ENCODE measurements around the gene CEP41.
"Not testable (repeated sequence)": the region's sequence is repeated elsewhere in the genome, so short reads cannot be mapped to it uniquely, and the experiment has no call there.

Gene CEP41

GRCh38 chr7:130387628-130388403, 53.0 kb downstream of the CEP41 start:
- DNase-seq (ENCODE audit: low read depth): no peak

DNA sequence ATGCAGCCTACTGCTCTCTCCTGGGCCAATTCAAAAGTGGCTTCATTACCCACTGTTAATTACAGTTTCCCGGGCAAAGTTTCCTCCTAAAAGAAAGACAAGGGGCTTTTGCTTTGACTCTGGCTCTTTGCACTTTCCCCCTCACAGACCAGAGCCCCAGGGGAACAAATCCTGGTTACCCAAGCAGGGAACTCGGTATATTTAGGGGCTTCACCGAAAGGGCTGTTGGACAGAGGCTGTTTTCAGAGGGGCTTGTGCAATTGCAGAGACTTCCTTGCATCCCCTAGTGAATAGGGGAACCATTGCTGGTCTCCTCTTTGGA, 53.5 kb downstream of the CEP41 start:
- no peak for DNase-seq (ENCODE audit: low read depth)

- no peak for DNase-seq (ENCODE audit: low read depth)
These were observed 53.9 kb downstream of the CEP41 start for GRCh38 chr7:130386876-130387275.

GRCh38 chr7:130385600-130386066, 55.2 kb downstream of the CEP41 start:
- no peak for DNase-seq (ENCODE audit: low read depth)

DNA sequence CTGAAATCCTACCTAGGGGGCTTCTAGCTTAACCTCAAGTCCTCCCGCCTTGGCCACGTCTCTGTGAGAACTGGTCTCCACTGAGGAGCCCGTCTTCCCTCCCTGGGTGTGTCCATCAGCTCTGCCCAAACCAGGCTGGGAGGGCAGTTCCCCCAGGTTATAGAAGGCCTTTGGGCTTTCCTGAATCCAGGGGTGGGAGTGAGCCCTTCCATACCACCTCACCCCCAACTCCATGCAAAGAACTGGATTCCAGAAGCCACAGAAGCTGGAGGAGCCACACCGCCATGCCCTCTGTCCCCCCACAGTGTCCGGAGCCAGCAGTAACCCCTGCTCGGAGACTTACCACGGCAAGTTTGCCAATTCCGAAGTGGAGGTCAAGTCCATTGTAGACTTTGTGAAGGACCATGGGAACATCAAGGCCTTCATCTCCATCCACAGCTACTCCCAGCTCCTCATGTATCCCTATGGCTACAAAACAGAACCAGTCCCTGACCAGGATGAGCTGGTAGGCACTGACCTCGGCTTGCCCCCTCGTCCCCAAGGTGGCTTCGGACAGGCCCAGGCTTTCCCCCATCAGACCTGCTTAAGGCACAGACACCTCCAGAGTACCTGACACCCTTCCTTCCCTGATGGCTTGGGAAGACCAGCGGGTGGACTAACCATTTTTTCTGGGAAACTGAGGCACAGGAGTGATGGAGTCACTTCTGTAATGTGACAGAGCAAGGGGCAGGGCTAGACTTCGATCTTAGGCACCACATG, 55.8 kb downstream of the CEP41 start:
- DNase-seq (ENCODE audit: low read depth): no peak

DNA sequence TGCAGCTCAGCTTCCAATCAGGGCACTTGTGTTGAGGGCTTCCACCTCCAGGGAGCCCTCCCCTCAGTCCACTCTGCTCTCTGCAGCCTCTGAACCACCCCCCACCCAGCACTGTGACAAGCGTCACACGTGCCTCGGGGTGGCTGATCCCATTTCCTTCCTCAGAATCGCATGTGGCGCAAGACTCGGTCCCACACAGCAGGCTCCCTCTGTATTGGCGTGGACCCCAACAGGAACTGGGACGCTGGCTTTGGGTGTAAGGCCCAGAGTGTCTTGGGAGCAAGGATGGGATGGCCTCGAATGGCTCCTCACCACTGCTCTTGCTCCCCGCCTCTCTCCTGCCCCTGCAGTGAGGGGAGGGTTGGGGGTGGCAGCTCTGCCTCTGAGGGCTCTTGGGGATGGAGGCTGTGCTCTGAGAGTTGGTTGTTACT, 56.4 kb downstream of the CEP41 start:
- DNase-seq (ENCODE audit: low read depth): no peak

DNA sequence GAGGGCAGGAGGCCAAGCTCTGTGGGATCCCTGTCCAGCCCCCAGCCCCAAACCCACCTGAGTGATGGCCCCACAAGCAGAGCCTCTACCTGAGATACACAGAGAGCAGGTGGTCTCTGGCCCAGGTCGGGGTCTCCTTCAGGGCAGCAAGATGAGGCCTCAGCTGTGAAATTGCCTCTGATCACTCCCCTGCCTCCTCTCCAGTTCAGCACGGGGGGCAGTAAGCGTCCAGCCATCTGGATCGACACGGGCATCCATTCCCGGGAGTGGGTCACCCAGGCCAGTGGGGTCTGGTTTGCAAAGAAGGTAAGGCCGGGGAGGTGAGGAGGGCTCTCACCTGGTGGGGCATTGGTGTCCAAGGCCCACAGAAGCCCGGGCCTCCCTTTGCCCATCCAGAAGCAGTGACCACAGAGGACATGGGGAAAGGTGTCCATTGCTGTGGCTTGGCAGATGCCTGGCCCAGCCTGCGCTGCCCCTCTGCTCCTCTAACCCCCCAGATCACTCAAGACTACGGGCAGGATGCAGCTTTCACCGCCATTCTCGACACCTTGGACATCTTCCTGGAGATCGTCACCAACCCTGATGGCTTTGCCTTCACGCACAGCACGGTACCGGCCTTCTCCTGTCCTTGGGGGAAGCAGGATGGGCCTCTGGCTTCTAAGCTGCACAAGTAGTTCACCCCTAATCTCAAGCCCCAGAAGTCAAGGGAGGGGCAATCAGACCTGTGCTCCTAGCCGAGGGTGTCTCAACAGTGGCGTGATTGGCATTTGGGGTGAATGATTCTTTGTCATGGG, 57.4 kb downstream of the CEP41 start:
- DNase-seq (ENCODE audit: low read depth): no peak

DNA sequence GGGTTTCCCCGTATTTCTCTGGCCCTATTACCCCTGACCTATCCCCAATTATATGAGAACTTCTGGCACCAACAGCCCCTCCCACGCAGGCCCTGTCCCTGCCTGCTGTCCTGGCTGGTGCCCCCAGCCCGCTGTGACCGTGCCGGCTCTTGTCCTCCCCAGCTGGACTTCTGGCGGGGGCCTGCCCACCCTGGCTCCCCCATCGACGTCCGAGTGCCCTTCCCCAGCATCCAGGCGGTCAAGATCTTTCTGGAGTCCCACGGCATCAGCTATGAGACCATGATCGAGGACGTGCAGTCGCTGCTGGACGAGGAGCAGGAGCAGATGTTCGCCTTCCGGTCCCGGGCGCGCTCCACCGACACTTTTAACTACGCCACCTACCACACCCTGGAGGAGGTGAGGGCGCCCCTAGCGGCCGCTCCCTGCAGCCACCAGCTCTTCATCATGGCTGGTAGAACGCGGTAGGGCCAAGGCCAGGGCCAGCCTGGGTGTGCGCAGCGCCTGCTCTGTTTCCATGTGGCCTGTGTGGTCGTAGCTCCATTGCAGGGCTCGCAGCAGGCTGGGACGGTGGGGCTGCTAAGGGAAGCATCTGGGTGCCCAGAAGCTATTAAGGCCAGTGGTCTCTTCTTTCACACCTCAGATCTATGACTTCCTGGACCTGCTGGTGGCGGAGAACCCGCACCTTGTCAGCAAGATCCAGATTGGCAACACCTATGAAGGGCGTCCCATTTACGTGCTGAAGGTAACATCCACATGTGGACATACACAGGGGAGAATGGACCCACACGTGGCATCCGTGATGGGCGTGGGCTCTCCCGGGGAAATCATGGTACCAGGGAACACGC, 59.1 kb downstream of the CEP41 start:
- DNase-seq (ENCODE audit: low read depth): no peak

DNA sequence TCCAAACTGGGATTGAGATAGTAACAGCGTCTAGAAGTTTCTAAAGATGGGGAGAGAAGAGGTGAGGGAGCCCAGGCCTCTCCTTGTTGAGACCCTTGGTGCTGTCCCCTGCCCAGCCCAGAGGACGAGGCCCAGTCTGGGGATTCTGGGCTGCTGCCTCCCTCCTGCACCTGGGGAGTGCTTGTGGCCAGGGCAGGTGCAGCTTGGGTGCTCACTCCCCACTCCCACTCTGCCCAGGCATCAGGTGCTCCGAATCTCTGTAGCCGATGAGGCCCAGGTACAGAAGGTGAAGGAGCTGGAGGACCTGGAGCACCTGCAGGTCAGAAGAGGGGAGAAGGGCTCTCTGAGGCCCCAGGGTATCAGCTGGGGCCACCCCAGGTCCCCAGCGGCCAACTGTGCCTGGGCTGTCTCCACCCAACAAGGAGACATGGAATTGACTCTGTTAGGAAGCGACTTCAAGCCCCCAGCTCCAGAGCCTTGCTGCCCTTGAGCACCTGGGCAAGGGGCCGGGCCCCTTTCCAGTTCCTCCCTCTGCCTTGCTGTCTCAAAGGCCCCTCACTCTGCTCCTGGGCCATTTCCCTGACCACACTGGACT, 59.9 kb downstream of the CEP41 start:
- no peak for DNase-seq (ENCODE audit: low read depth)

- DNase-seq (ENCODE audit: low read depth): no peak
These were observed 60.6 kb downstream of the CEP41 start, which contains the start of gene CPA1 for GRCh38 chr7:130379921-130380860. Gene CPA1, plus strand, starts transcription at chr7:130380494. Its CDS starts 27 bp downstream, at chr7:130380521.

- DNase-seq (ENCODE audit: low read depth): no peak
These were observed 61.3 kb downstream of the CEP41 start for GRCh38 chr7:130379532-130379920.

GRCh38 chr7:130379019-130379418, 61.8 kb downstream of the CEP41 start:
- no peak for DNase-seq (ENCODE audit: low read depth)

- no peak for DNase-seq (ENCODE audit: low read depth)
These were observed 63.6 kb downstream of the CEP41 start for GRCh38 chr7:130377178-130377577.

- DNase-seq (ENCODE audit: low read depth): not testable (repeated sequence)
These were observed 64.4 kb downstream of the CEP41 start for GRCh38 chr7:130376461-130376860.

DNA sequence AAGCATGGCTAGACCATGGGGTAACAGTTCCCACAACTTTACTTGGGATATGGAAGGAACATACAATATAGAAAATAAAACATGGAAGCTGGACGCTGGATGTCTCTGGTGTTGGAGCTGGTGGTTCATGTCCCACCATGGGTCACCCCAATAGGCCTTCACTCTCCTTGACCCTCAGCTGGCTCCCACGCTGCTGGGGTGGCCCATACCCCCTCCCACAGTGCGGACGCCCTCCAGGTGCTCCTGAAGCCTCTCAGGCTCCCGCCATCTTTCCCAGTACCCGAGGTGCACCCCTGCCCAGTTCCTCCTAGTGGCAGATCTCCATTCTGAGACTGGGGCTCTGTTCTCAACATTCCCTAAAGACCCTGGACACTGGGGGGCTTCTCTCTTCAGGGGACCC, 66.3 kb downstream of the CEP41 start:
- no peak for DNase-seq (ENCODE audit: low read depth)

DNA sequence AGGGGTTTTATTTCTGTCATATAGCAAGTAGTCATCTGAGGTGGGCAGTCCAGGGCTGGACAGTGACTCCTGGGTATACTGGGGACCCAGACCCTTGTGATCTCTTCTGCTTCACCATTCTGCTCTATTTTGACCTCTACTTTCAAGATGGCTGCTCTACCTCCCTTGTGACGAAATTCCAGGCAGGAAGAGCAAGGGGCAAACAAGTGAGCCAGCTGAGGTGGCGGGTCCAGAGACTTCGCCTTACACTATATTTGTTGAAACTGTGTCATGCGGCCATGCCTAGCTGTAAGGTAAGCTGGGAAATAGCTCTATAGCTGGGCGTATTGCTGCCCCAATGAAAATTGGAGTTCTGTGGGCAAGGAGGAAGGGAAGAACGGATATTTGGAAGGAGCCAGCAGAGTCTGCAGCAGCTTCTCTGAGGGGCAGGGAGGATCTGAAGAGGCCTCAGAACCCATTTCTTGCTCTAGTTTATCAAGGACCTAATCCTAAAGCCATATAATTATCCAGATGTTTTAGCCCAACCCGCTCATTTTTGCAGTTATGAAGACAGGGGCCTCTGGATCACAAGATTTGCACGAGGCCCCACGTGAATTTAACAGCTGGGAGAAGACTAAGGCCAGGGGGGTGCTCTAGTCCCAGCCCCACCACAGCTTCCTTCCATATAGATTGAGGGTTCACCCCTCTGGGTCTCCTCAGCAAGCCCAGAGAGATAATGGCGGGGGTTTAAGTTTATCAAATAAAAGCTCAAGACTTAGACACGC, 68.2 kb downstream of the CEP41 start:
- DNase-seq (ENCODE audit: low read depth): no peak

GRCh38 chr7:130371046-130371445, 69.8 kb downstream of the CEP41 start:
- DNase-seq (ENCODE audit: low read depth): no peak

DNA sequence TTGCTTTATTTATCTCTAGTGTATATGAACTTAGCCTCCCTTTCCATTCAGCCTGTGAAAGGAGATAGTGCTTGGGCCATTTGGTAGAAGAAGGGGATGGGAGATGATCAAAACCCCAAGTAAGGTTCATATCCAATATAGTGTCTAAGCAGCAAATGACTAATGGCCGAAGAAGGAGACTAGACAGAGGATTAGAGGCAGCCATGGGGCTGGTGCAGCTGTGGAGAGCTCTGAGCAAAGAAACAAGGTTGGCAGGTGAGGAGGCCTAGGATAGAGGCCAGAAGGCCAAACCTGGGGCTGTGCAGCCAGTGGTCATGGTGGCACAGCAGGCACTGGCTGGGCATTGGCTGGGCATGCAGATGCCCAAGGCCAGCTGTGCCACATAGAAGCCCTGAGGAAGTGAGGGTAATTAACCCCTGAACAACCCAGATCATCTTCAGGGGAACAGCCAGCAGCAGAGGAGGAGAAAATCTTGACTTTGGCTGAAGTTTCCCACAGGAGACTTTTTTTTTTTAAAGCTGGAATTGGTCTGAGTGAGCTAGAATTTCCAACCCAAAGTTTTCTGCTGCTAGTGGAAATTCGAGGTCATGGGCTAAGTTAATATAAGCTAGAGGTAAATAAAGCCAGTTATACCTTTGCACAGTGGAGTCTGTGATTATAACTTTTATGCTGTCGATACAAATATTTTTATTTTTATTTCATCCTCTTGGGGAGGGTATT, 70.8 kb downstream of the CEP41 start:
- DNase-seq (ENCODE audit: low read depth): no peak

Data from stimulated activated CD8-positive, alpha-beta memory T cell treated with anti-CD3 and anti-CD28 coated beads, Interleukin-7, amount 100 ng/mL, for 24 hours (primary cell).